ENCODE results near the gene IL1F10.

Gene IL1F10

GRCh38 chr2:113079131-113079530 is 11.4 kb downstream of the IL1F10 start:
- H3K4me3 ChIP-seq (ENCODE audit: low read length), result no peak overlapping the region
- TF ChIP-seq CTCF (conservative IDR thresholded peaks at IDR 0.05; ENCODE audit: low read depth, low read length), result no peak

GRCh38 chr2:113080134-113080533 is 12.4 kb downstream of the IL1F10 start:
- peak; percentile 80 for TF ChIP-seq CTCF (conservative IDR thresholded peaks at IDR 0.05; ENCODE audit: low read depth, low read length)
- no peak overlapping the region for H3K4me3 ChIP-seq (ENCODE audit: low read length)
- no peak for DNase-seq (ENCODE audit: low read depth)

More at GRCh38 chr2:113079131-113079530, 11.4 kb downstream of the IL1F10 start:
- DNase-seq (ENCODE audit: low read depth), result no peak

- no peak overlapping the region for H3K4me3 ChIP-seq (ENCODE audit: low read length)
- TF ChIP-seq CTCF (conservative IDR thresholded peaks at IDR 0.05; ENCODE audit: low read depth, low read length), result no peak
- no peak for DNase-seq (ENCODE audit: low read depth)
Observed at GRCh38 chr2:113081488-113082210, 13.9 kb downstream of the IL1F10 start.

GRCh38 chr2:113083296-113083695 is 15.5 kb downstream of the IL1F10 start:
- no peak for TF ChIP-seq CTCF (conservative IDR thresholded peaks at IDR 0.05; ENCODE audit: low read depth, low read length)
- DNase-seq (ENCODE audit: low read depth), result no peak
- no peak overlapping the region for H3K4me3 ChIP-seq (ENCODE audit: low read length)

GRCh38 chr2:113084249-113085000 is 16.7 kb downstream of the IL1F10 start:
- no peak overlapping the region for H3K4me3 ChIP-seq (ENCODE audit: low read length)
- DNase-seq (ENCODE audit: low read depth), result no peak
- peak; percentile 55 for TF ChIP-seq CTCF (conservative IDR thresholded peaks at IDR 0.05; ENCODE audit: low read depth, low read length)

- no peak for DNase-seq (ENCODE audit: low read depth)
- no peak overlapping the region for H3K4me3 ChIP-seq (ENCODE audit: low read length)
- no peak for TF ChIP-seq CTCF (conservative IDR thresholded peaks at IDR 0.05; ENCODE audit: low read depth, low read length)
Observed at GRCh38 chr2:113085542-113085941, 17.8 kb downstream of the IL1F10 start.

Measured in retinal pigment epithelial cell (primary cell).